ENCODE data around the gene L3MBTL4.

DNA sequence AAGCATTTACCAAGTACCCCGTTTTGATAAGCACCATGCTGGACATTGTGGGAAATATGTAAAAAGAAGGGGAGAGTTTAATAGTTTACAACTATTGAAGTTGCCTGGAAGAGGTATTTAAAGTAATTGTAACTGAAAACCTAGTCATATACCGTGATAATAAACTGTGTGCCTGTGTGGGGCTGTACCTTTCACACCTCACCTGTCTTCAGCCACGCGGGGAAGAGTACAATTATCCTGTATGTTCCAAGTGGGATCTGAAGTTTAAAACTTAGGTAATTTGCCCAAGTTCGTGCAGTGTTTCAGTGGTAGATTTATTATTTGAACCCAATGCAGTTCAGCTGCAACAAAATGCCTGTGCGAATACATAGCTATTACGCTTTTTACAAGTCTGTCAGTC, 391.2 kb downstream of the L3MBTL4 start:
- TF ChIP-seq, protein P1, sequence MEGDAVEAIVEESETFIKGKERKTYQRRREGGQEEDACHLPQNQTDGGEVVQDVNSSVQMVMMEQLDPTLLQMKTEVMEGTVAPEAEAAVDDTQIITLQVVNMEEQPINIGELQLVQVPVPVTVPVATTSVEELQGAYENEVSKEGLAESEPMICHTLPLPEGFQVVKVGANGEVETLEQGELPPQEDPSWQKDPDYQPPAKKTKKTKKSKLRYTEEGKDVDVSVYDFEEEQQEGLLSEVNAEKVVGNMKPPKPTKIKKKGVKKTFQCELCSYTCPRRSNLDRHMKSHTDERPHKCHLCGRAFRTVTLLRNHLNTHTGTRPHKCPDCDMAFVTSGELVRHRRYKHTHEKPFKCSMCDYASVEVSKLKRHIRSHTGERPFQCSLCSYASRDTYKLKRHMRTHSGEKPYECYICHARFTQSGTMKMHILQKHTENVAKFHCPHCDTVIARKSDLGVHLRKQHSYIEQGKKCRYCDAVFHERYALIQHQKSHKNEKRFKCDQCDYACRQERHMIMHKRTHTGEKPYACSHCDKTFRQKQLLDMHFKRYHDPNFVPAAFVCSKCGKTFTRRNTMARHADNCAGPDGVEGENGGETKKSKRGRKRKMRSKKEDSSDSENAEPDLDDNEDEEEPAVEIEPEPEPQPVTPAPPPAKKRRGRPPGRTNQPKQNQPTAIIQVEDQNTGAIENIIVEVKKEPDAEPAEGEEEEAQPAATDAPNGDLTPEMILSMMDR (IDR thresholded peaks at IDR 0.05) = no peak
- TF ChIP-seq POLR2A (IDR thresholded peaks at IDR 0.05) = no peak
